Keratinocyte (primary cell): ENCODE measurements around the gene MAN1C1. TPM values are rescaled to one million over a fixed set of nuclear protein-coding genes. Genes with fewer than 3 reads are reported as not detected.

Experiments
- DNase-seq: peaks from one replicate; pipeline ENCODE4 v3.0.0-alpha.2; 2011; ENCODE audit warnings: low read depth, missing footprints, low spot score
- FAIRE-seq: peaks from 2 replicates; lab custom pipeline; 2011; peaks lifted over from hg19 to GRCh38; lab: Jason Lieb, UNC
- H2AFZ ChIP-seq: 2 replicates; pipeline ENCODE4 v1.6.0; 2012; ENCODE audit warnings: low read length, control low read depth, inconsistent platforms; ENCODE audit not compliant: control insufficient read depth
- H3K27ac ChIP-seq: 2 replicates; pipeline ENCODE4 v1.5.1; 2011; ENCODE audit warnings: low read length; ENCODE audit not compliant: control insufficient read depth, insufficient read depth
- H3K27me3 ChIP-seq: 3 replicates; pipeline ENCODE4 v1.6.0; 2011; ENCODE audit warnings: low read length; ENCODE audit not compliant: control insufficient read depth, insufficient read depth; ENCODE audit errors: extremely low read depth
- H3K36me3 ChIP-seq, 2 experiments: 2 replicates in 1 of 2; 3 replicates in 1 of 2; pipeline ENCODE4 v1.5.1; 2011; ENCODE audit warnings: low read length in 2 of 2, mild to moderate bottlenecking in 1 of 2; ENCODE audit not compliant: control insufficient read depth in 2 of 2, insufficient read depth in 2 of 2; ENCODE audit errors: extremely low read depth in 1 of 2
- H3K4me1 ChIP-seq: 3 replicates; pipeline ENCODE4 v1.5.1; 2011; ENCODE audit warnings: low read length; ENCODE audit not compliant: control insufficient read depth, insufficient read depth; ENCODE audit errors: extremely low read depth
- H3K4me2 ChIP-seq: 3 replicates; pipeline ENCODE4 v1.6.0; 2011; ENCODE audit warnings: low read depth, low read length; ENCODE audit not compliant: control insufficient read depth, insufficient read depth; ENCODE audit errors: extremely low read depth
- H3K4me3 ChIP-seq, 3 experiments: fragments of 200-600 bp in 1 of 3; sonication (generic) in 1 of 3; 2 replicates in 2 of 3; 3 replicates in 1 of 3; pipeline ENCODE4 v1.5.1; 2011 to 2016; ENCODE audit warnings: low read length in 3 of 3, mild to moderate bottlenecking in 3 of 3, control low read depth in 2 of 3, inconsistent platforms in 1 of 3, low read depth in 1 of 3, mixed read lengths in 1 of 3, mixed run types in 1 of 3, moderate library complexity in 1 of 3; ENCODE audit not compliant: control insufficient read depth in 2 of 3, insufficient read depth in 2 of 3; ENCODE audit errors: extremely low read depth in 1 of 3
- H3K79me2 ChIP-seq: 2 replicates; pipeline ENCODE4 v1.6.0; 2012; ENCODE audit warnings: low read length; ENCODE audit not compliant: control insufficient read depth, insufficient read depth
- H3K9ac ChIP-seq: 3 replicates; pipeline ENCODE4 v1.6.0; 2011; ENCODE audit warnings: low read length; ENCODE audit not compliant: control insufficient read depth, insufficient read depth; ENCODE audit errors: extremely low read depth
- H3K9me1 ChIP-seq: 3 replicates; pipeline ENCODE4 v1.6.0; 2011; ENCODE audit warnings: low read length; ENCODE audit not compliant: control insufficient read depth, insufficient read depth; ENCODE audit errors: extremely low read depth
- H3K9me3 ChIP-seq: 2 replicates; pipeline ENCODE4 v1.5.1; 2012; ENCODE audit warnings: low read depth, low read length; ENCODE audit not compliant: control insufficient read depth
- H4K20me1 ChIP-seq: 3 replicates; pipeline ENCODE4 v1.6.0; 2011; ENCODE audit warnings: low read length; ENCODE audit not compliant: control insufficient read depth, insufficient read depth; ENCODE audit errors: extremely low read depth
- CTCF ChIP-seq, 3 experiments: IDR thresholded peaks in 1 of 3; conservative IDR thresholded peaks in 1 of 3; optimal IDR thresholded peaks in 1 of 3; 2 replicates in 2 of 3; 3 replicates in 1 of 3; pipeline versions ENCODE3 to v1.5.1; 2011; ENCODE audit warnings: low read length in 3 of 3, mild to moderate bottlenecking in 3 of 3, moderate library complexity in 2 of 3, control low read depth in 1 of 3, inconsistent platforms in 1 of 3; ENCODE audit not compliant: insufficient read depth in 2 of 3; ENCODE audit errors: extremely low read depth in 1 of 3
- EZH2 ChIP-seq: IDR thresholded peaks from one replicate; pipeline ENCODE4 v1.6.1; 2012; ENCODE audit warnings: inconsistent platforms, mild to moderate bottlenecking, low read length, moderate library complexity
- dilution Hi-C: fragments of 300-500 bp; cut with MboI; formaldehyde crosslinking; loops from one replicate; pipeline ENCODE4 v1.7.0; 2020; ENCODE audit warnings: low sequenced_read_pairs; ENCODE audit not compliant: extremely low pct_ligation_motif_present
- polyA plus RNA-seq, 5 experiments: library from polyadenylated mRNA; depleted of rRNA in 3 of 5; stranded (reverse) in 3 of 5; stranded (forward) in 1 of 5; unstranded in 1 of 5; fragments of >200 nt; gene quantifications; 1 replicate in 1 of 5; 2 replicates in 3 of 5; 3 replicates in 1 of 5; pipeline versions ENCODE4 v1.2.1 to v1.2.3, GENCODE V29; 2011 to 2012; ENCODE audit warnings: missing spikeins in 2 of 5, low read depth in 1 of 5, low replicate concordance in 1 of 5

Gene MAN1C1
- polyA plus RNA-seq, 1 donor (not counting 4 experiments of a cell fraction or from before 2014, with no cell fraction given), result 0.07 TPM

GRCh38 chr1:25641931-25642573 is 25.5 kb downstream of the MAN1C1 start:
- no peak for FAIRE-seq
- H3K27ac ChIP-seq, result no peak overlapping the region
- dilution Hi-C loops, result no loop called here

GRCh38 chr1:25642574-25643108 is 26.1 kb downstream of the MAN1C1 start:
- no peaks in the 10 kb centered on the region for H3K36me3 ChIP-seq
- H3K27ac ChIP-seq, result no peak overlapping the region
- dilution Hi-C loops, result no loop called here
- H2AFZ ChIP-seq, result no peak overlapping the region
- H3K9ac ChIP-seq, result no peak overlapping the region
- H3K9me3 ChIP-seq, result no peaks in the 10 kb centered on the region
- H3K27me3 ChIP-seq, result peaks cover 23% of the 10 kb centered on the region
- DNase-seq (no peak), FAIRE-seq (no peak)
- H3K9me1 ChIP-seq, result no peaks in the 10 kb centered on the region
- no peaks in the 10 kb centered on the region for H3K4me1 ChIP-seq
- no peak overlapping the region for H3K4me2 ChIP-seq
- no peaks in the 10 kb centered on the region for H3K79me2 ChIP-seq
- no peak for TF ChIP-seq EZH2
- no peaks in the 10 kb centered on the region for H4K20me1 ChIP-seq
- no peak overlapping the region for H3K4me3 ChIP-seq

More at GRCh38 chr1:25641931-25642573, 25.5 kb downstream of the MAN1C1 start:
- Histone ChIP-seq H3K4me2 (no peak overlapping the region), H4K20me1 (no peaks in the 10 kb centered on the region), H3K36me3 (no peaks in the 10 kb centered on the region), H3K4me1 (no peaks in the 10 kb centered on the region), H3K27me3 (peaks cover 23% of the 10 kb centered on the region), H3K9me3 (no peaks in the 10 kb centered on the region), H2AFZ (no peak overlapping the region), H3K79me2 (no peaks in the 10 kb centered on the region), H3K4me3 (no peak overlapping the region), H3K9ac (no peak overlapping the region), H3K9me1 (no peaks in the 10 kb centered on the region)
- TF ChIP-seq EZH2 (no peak), CTCF (optimal IDR thresholded peaks at IDR 0.05 in 1 of 3, IDR thresholded peaks at IDR 0.05 in 1 of 3, conservative IDR thresholded peaks at IDR 0.05 in 1 of 3; ENCODE audit: extremely low read depth in 1 of 3, insufficient read depth in 2 of 3, low read length in 3 of 3) (no peak)
- DNase-seq, result no peak
